Ishikawa (cell line): ENCODE measurements around the gene MTOR.

Experiments used
- CEBPB ChIP-seq: IDR thresholded peaks from 2 replicates; pipeline ENCODE4 v1.6.1; 2012
- CREB1 ChIP-seq: IDR thresholded peaks from 2 replicates; pipeline ENCODE4 v1.6.1; 2012; ENCODE audit warnings: low read depth
- EGR1 ChIP-seq: IDR thresholded peaks from 2 replicates; pipeline ENCODE4 v1.6.1; 2012
- EP300 ChIP-seq: IDR thresholded peaks from 2 replicates; pipeline ENCODE4 v1.6.1; 2012; ENCODE audit warnings: borderline replicate concordance
- FOXM1 ChIP-seq: IDR thresholded peaks from 2 replicates; pipeline ENCODE4 v1.6.1; 2012; ENCODE audit warnings: low read depth, borderline replicate concordance
- NFIC ChIP-seq: IDR thresholded peaks from 2 replicates; pipeline ENCODE4 v1.6.1; 2012
- RAD21 ChIP-seq: IDR thresholded peaks from 2 replicates; pipeline ENCODE4 v1.6.1; 2012; ENCODE audit warnings: low read depth
- TAF1 ChIP-seq: IDR thresholded peaks from 2 replicates; pipeline ENCODE4 v1.6.1; 2012; ENCODE audit warnings: low read depth, mild to moderate bottlenecking
- TCF12 ChIP-seq: IDR thresholded peaks from 2 replicates; pipeline ENCODE4 v1.6.1; 2012; ENCODE audit warnings: low read depth
- TEAD4 ChIP-seq: IDR thresholded peaks from 2 replicates; pipeline ENCODE4 v1.6.1; 2012
- YY1 ChIP-seq: IDR thresholded peaks from 2 replicates; pipeline ENCODE4 v1.6.1; 2012; ENCODE audit warnings: low read depth
- ZBTB7A ChIP-seq: IDR thresholded peaks from 2 replicates; pipeline ENCODE4 v1.6.1; 2012; ENCODE audit warnings: low read depth
- TF ChIP-seq, protein P1 (sequence below): IDR thresholded peaks from 2 replicates; pipeline ENCODE4 v1.6.1; 2012
- TF ChIP-seq, protein P2 (sequence below): IDR thresholded peaks from 2 replicates; pipeline ENCODE4 v1.6.1; 2012; ENCODE audit warnings: low read depth, mild to moderate bottlenecking
- TF ChIP-seq, protein P3 (sequence below): IDR thresholded peaks from 2 replicates; pipeline ENCODE4 v1.6.1; 2012

The MTOR gene

DNA sequence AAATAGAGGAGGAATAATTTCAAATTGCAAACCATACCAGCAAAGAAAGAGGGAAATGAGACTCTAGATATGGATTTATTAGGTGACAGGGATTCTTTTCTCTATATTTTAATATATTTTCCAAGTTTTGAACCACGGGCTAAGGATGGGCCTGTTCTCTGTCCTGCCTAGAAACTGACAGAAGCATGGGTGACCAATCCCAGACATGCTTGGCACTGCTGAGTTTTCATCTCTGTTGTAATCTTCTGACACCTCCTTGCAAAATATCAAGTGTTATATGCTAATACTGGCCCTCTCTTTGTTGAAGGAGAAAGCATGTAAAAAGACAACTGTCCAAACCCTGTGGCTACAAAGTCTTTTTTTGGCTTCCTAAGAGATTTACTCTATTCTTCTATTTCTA, 74.0 kb downstream of the MTOR start:
- TF ChIP-seq, protein P1, sequence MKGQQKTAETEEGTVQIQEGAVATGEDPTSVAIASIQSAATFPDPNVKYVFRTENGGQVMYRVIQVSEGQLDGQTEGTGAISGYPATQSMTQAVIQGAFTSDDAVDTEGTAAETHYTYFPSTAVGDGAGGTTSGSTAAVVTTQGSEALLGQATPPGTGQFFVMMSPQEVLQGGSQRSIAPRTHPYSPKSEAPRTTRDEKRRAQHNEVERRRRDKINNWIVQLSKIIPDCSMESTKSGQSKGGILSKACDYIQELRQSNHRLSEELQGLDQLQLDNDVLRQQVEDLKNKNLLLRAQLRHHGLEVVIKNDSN = no peak
- TF ChIP-seq EP300 = no peak

DNA sequence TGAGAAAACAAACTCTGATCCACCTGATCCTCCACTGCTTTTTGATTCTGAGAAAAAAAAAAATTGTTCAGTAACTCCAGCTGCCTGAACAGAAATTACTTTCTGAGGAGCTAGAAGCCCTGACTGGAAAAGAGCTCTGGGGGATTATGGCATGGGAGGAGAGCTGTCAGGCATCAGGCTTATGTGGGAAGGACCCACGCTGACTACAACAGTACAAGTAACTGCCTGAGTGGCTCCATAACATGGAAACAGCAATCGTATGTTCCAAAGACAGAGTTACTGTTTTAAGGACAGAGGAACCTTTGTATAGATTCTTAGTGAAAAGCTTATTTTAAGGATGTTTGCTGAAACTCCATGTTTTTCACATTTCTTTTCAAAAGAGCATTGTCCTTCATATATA, 74.4 kb downstream of the MTOR start:
- TF ChIP-seq EP300 = no peak
- TF ChIP-seq ZBTB7A = no peak
- no peak for TF ChIP-seq CEBPB

DNA sequence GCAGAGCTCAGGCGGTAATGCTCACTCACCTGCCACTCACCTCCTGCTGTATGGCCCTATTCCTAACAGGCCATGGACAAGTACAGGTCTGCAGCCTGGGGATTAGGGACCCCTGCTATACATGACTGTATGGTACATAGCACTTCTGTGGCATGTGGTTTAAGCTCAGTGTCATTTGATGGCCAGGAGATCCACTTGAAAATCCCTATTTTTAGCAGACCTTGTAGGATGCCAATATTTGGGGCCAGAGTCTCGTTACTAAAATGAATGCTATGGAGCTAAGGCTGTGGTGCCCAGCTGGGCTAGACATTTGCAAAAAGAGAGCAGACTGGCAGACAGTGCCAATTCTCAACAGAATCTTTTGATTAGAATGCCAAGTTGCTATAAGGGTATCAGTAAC, 74.9 kb downstream of the MTOR start:
- no peak for TF ChIP-seq TAF1

DNA sequence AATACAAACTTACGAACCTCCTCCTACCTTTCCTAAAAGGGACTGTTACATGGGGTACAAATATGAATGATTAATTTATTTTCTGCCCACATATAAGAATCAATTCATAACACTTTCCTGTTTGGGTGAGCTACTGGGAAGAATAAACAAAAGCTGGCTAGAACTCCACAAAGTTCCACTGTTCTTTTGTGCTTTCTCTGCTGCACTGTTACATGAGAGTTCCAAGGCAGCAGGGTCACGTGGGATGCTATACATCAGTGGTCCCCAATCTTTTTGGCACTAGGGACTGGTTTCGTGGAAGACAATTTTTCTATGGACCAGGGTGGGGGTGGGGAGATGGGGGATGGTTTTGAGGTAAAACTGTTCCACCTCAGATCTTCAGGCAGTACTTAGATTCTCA, 75.4 kb downstream of the MTOR start:
- TF ChIP-seq NFIC = no peak
- TF ChIP-seq, protein P1 = no peak
- TF ChIP-seq FOXM1 = no peak
- no peak for TF ChIP-seq TEAD4
- TF ChIP-seq EGR1 = no peak
- TF ChIP-seq TCF12 = no peak

DNA sequence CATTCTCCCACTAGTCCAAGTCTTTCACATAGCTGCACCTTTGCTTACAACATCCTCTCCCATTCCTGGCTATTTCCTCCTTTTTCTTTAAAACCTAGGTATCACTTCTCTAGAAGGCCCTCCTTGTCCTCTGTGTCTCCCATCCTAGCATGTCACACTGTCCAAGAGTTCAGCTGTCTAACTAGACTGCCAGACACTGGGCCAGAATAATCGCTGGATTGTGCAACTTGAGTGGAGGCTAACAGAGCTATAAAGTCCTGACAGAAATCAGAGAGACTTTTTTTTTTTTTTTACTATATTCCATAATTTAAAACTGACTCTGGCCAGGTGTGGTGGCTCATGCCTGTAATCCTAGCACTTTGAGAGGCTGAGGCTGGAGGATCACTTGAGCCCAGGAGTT, 77.4 kb downstream of the MTOR start:
- TF ChIP-seq RAD21 (no peak), FOXM1 (no peak), YY1 (no peak), NFIC (no peak), TCF12 (no peak), TAF1 (no peak), CEBPB (no peak), TEAD4 (no peak), CREB1 (no peak)

DNA sequence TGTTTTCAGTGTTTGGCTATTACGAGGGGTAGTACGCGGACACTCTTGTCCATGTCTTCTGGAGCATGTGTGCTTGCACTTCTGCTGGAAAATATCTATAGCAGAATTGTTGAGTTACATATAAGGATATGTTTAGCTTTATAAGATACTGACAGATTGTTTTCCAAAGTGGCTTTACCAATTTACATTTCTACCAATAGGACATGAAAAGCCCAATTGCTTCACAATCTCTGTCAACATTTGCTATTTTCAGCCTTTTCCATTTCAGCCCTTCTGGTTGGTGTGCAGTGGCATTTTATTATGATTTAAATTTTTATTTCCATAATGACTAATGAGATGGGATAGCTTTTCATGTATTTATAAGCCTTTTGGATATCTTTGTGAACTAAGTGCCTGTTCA, 79.5 kb downstream of the MTOR start:
- no peak for TF ChIP-seq FOXM1
- no peak for TF ChIP-seq CREB1
- TF ChIP-seq RAD21 = no peak
- TF ChIP-seq ZBTB7A = no peak
- TF ChIP-seq, protein P2, sequence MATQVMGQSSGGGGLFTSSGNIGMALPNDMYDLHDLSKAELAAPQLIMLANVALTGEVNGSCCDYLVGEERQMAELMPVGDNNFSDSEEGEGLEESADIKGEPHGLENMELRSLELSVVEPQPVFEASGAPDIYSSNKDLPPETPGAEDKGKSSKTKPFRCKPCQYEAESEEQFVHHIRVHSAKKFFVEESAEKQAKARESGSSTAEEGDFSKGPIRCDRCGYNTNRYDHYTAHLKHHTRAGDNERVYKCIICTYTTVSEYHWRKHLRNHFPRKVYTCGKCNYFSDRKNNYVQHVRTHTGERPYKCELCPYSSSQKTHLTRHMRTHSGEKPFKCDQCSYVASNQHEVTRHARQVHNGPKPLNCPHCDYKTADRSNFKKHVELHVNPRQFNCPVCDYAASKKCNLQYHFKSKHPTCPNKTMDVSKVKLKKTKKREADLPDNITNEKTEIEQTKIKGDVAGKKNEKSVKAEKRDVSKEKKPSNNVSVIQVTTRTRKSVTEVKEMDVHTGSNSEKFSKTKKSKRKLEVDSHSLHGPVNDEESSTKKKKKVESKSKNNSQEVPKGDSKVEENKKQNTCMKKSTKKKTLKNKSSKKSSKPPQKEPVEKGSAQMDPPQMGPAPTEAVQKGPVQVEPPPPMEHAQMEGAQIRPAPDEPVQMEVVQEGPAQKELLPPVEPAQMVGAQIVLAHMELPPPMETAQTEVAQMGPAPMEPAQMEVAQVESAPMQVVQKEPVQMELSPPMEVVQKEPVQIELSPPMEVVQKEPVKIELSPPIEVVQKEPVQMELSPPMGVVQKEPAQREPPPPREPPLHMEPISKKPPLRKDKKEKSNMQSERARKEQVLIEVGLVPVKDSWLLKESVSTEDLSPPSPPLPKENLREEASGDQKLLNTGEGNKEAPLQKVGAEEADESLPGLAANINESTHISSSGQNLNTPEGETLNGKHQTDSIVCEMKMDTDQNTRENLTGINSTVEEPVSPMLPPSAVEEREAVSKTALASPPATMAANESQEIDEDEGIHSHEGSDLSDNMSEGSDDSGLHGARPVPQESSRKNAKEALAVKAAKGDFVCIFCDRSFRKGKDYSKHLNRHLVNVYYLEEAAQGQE = no peak
- TF ChIP-seq TEAD4 = no peak
- TF ChIP-seq EGR1 = no peak

DNA sequence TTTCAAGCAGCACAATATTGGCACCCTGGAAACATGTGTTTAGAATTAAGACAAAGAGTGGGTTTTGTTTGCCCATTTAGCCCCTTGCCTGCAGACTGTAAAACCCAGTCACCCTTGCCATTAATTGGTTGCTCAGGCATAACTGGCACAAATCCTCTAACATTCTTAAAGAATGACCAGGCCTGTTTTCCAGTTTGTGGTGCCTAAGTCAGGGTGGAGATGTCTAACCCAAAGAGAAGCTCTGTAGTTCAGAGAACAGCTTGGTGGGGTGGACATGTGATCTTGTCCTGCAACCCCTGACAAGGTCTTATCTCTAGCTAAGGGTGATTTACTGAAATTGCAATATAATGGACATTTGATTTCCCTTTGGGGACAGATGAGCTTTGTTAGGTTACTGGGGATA, 82.0 kb downstream of the MTOR start:
- TF ChIP-seq ZBTB7A (no peak), NFIC (0 out of 2 replicates have a peak, but pooled peaks have one; percentile 21), TCF12 (no peak), EP300 (no peak), YY1 (no peak), RAD21 (no peak)
- TF ChIP-seq, protein P2 = no peak

DNA sequence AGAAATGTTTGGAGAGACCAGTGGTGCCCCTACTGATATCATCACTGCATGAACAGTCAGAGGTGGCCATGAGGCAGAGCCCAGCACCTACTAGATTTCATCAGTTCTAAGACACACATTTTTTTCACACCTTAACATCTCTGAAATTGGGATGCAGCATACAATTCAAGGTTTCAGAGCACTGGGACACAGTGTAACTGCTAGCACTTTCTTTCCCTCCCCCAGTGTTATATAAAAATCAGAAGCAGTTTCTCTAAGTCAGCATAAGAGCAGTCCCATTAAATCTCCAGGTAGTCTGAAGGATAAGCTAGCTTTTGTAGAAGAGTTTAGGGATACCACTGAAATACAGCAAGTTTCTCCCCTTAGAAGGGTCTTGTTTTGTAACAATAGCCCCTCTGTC, 83.2 kb downstream of the MTOR start:
- TF ChIP-seq TCF12 (no peak), YY1 (no peak), EGR1 (no peak), NFIC (no peak), RAD21 (no peak), TAF1 (no peak), CREB1 (no peak), FOXM1 (no peak), TEAD4 (no peak), ZBTB7A (no peak), EP300 (no peak), CEBPB (no peak)
- TF ChIP-seq, protein P3, sequence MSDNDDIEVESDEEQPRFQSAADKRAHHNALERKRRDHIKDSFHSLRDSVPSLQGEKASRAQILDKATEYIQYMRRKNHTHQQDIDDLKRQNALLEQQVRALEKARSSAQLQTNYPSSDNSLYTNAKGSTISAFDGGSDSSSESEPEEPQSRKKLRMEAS = no peak
- TF ChIP-seq, protein P1 = no peak
- TF ChIP-seq, protein P2 = no peak
